ENCODE results near the gene FBRSL1.

DNA sequence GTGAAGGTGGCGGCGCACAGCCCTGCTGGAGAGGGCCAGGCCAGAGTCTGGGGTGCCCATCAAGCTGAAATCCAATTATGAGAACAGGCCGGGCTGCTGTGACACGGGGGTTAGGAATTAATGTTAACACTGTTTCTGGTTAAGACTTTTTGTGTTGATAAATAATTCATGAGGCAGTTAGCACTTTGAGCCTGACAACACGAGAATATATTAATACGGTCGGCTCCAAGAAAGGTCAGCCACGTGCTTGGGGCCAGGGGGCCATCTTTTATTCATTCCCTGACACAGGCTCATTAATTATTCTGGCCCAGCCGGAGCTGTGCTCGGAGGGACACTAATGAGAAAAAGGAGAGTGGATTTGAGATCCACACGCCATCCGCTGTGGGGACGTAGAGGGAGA is 45.1 kb downstream of the FBRSL1 start:
- TF ChIP-seq, protein P1, sequence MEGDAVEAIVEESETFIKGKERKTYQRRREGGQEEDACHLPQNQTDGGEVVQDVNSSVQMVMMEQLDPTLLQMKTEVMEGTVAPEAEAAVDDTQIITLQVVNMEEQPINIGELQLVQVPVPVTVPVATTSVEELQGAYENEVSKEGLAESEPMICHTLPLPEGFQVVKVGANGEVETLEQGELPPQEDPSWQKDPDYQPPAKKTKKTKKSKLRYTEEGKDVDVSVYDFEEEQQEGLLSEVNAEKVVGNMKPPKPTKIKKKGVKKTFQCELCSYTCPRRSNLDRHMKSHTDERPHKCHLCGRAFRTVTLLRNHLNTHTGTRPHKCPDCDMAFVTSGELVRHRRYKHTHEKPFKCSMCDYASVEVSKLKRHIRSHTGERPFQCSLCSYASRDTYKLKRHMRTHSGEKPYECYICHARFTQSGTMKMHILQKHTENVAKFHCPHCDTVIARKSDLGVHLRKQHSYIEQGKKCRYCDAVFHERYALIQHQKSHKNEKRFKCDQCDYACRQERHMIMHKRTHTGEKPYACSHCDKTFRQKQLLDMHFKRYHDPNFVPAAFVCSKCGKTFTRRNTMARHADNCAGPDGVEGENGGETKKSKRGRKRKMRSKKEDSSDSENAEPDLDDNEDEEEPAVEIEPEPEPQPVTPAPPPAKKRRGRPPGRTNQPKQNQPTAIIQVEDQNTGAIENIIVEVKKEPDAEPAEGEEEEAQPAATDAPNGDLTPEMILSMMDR (IDR thresholded peaks at IDR 0.05; ENCODE audit: insufficient read depth, low read depth, low read length), result no peak
- TF ChIP-seq EZH2 (IDR thresholded peaks at IDR 0.05; ENCODE audit: insufficient read depth, low read length), result no peak

Data from astrocyte (in vitro differentiated cells and primary cell).